DLD1 (cell line): ENCODE results near the gene SRPK1.
"Not testable (repeated sequence)": the region's sequence is repeated elsewhere in the genome, so short reads cannot be mapped to it uniquely, and the experiment has no call there.

ENCODE experiments used
- in situ Hi-C: cut with HindIII; loops from 2 replicates; pipeline ENCODE4 v1.10.0; 2017; ENCODE audit warnings: low sequenced_read_pairs

The SRPK1 gene

GRCh38 chr6:35920793-35921732 lies at the start of gene SRPK1:
TSS of gene SRPK1 (minus strand) at chr6:35921098. CDS start at chr6:35921056, 42 bp downstream.
- in situ Hi-C loops: no loop called here

GRCh38 chr6:35970181-35970580 lies 49.3 kb upstream of the SRPK1 start:
- in situ Hi-C loops: no loop called here

GRCh38 chr6:35969646-35970045 lies 48.7 kb upstream of the SRPK1 start:
- in situ Hi-C loops: no loop called here

GRCh38 chr6:35968821-35969220 lies 47.9 kb upstream of the SRPK1 start:
- in situ Hi-C loops: no loop called here

- in situ Hi-C loops: no loop called here
Observed at GRCh38 chr6:35967076-35967774, 46.3 kb upstream of the SRPK1 start.

- in situ Hi-C loops: no loop called here
Observed at GRCh38 chr6:35962779-35963560, 42.1 kb upstream of the SRPK1 start.

GRCh38 chr6:35960187-35960586 lies 39.3 kb upstream of the SRPK1 start:
- in situ Hi-C loops: no loop called here

- in situ Hi-C loops: no loop called here
Observed at GRCh38 chr6:35955970-35956369, 35.1 kb upstream of the SRPK1 start.

- in situ Hi-C loops: no loop called here
Observed at GRCh38 chr6:35955521-35955920, 34.6 kb upstream of the SRPK1 start.

- in situ Hi-C loops: no loop called here
Observed at GRCh38 chr6:35955071-35955470, 34.2 kb upstream of the SRPK1 start.

- in situ Hi-C loops: no loop called here
Observed at GRCh38 chr6:35954333-35954732, 33.4 kb upstream of the SRPK1 start.

GRCh38 chr6:35948725-35949124 lies 27.8 kb upstream of the SRPK1 start:
- in situ Hi-C loops: no loop called here

GRCh38 chr6:35945650-35946025 lies 24.7 kb upstream of the SRPK1 start:
- in situ Hi-C loops: no loop called here

- in situ Hi-C loops: no loop called here
Observed at GRCh38 chr6:35943390-35943789, 22.5 kb upstream of the SRPK1 start.

- in situ Hi-C loops: no loop called here
Observed at GRCh38 chr6:35942355-35942754, 21.5 kb upstream of the SRPK1 start.

- in situ Hi-C loops: not testable (repeated sequence)
Observed at GRCh38 chr6:35941170-35941569, 20.3 kb upstream of the SRPK1 start.

- in situ Hi-C loops: not testable (repeated sequence)
Observed at GRCh38 chr6:35940014-35940413, 19.1 kb upstream of the SRPK1 start.

- in situ Hi-C loops: not testable (repeated sequence)
Observed at GRCh38 chr6:35939259-35939658, 18.4 kb upstream of the SRPK1 start.

GRCh38 chr6:35936681-35937359 lies 15.9 kb upstream of the SRPK1 start:
- in situ Hi-C loops: no loop called here

- in situ Hi-C loops: no loop called here
Observed at GRCh38 chr6:35935469-35935868, 14.6 kb upstream of the SRPK1 start.

GRCh38 chr6:35933844-35934243 lies 12.9 kb upstream of the SRPK1 start:
- in situ Hi-C loops: no loop called here
